HL-60 (cell line): Measurements from ENCODE around the gene TSC22D1.

ENCODE experiments used
- DNase-seq, 2 experiments: peaks; one replicate each; pipeline ENCODE4 v3.0.0-alpha.2; 2010 to 2020; ENCODE audit warnings: low read depth in 1 of 2, low spot score in 1 of 2
- H3K27ac ChIP-seq: fragments of 250-450 bp; sonication (Bioruptor Pico); replicated peaks from 2 replicates; pipeline ENCODE4 v1.5.1; 2020; ENCODE audit warnings: mild to moderate bottlenecking, moderate library complexity
- H3K27me3 ChIP-seq: fragments of 250-450 bp; sonication (Bioruptor Pico); 2 replicates; pipeline ENCODE4 v1.5.1; 2021; ENCODE audit warnings: mild to moderate bottlenecking, moderate library complexity; ENCODE audit not compliant: insufficient read depth, poor library complexity, severe bottlenecking
- H3K4me3 ChIP-seq: replicated peaks from 2 replicates; pipeline ENCODE4 v1.5.1; 2011; ENCODE audit warnings: mild to moderate bottlenecking, control low read depth, low read length; ENCODE audit not compliant: insufficient read depth
- CTCF ChIP-seq: IDR thresholded peaks from one replicate; pipeline ENCODE4 v1.5.1; 2011; ENCODE audit warnings: low read length, control low read depth, inconsistent platforms; ENCODE audit not compliant: insufficient read depth
- GABPA ChIP-seq: IDR thresholded peaks from 2 replicates; pipeline ENCODE4 v1.6.1; 2012; ENCODE audit warnings: low read depth
- POLR2AphosphoS5 ChIP-seq: IDR thresholded peaks from 2 replicates; pipeline ENCODE4 v1.6.1; 2012; ENCODE audit warnings: low read depth
- REST ChIP-seq: IDR thresholded peaks from 2 replicates; pipeline ENCODE4 v1.6.1; 2012; ENCODE audit warnings: low read depth; ENCODE audit not compliant: insufficient replicate concordance
- SPI1 ChIP-seq: IDR thresholded peaks from 2 replicates; pipeline ENCODE4 v1.6.1; 2012; ENCODE audit warnings: low read depth, mild to moderate bottlenecking, borderline replicate concordance

The TSC22D1 gene

GRCh38 chr13:44617648-44618047 lies 41.5 kb upstream of the TSC22D1 start:
- H3K27me3 ChIP-seq: peaks cover 2% of the 10 kb centered on the region
- no peak overlapping the region for H3K4me3 ChIP-seq
- DNase-seq: no peak
- TF ChIP-seq SPI1: no peak
- TF ChIP-seq POLR2AphosphoS5: no peak
- TF ChIP-seq GABPA: no peak
- TF ChIP-seq REST: no peak
- no peak for TF ChIP-seq CTCF
- no peak overlapping the region for H3K27ac ChIP-seq

- no peak for DNase-seq
- no peak overlapping the region for H3K27ac ChIP-seq
- TF ChIP-seq CTCF: no peak
- H3K27me3 ChIP-seq: peaks cover 2% of the 10 kb centered on the region
- H3K4me3 ChIP-seq: no peak overlapping the region
Measured at GRCh38 chr13:44609137-44609536, 33.0 kb upstream of the TSC22D1 start.

GRCh38 chr13:44605721-44606120 lies 29.6 kb upstream of the TSC22D1 start:
- TF ChIP-seq GABPA (no peak), SPI1 (no peak), REST (no peak), POLR2AphosphoS5 (no peak), CTCF (no peak)

GRCh38 chr13:44605275-44605674 lies 29.1 kb upstream of the TSC22D1 start:
- H3K4me3 ChIP-seq: no peak overlapping the region
- no peak for TF ChIP-seq GABPA
- TF ChIP-seq REST: no peak
- TF ChIP-seq POLR2AphosphoS5: no peak
- no peak for TF ChIP-seq CTCF
- no peak for TF ChIP-seq SPI1
- peaks cover 2% of the 10 kb centered on the region for H3K27me3 ChIP-seq
- no peak overlapping the region for H3K27ac ChIP-seq
- no peak for DNase-seq

More at GRCh38 chr13:44605721-44606120, 29.6 kb upstream of the TSC22D1 start:
- Histone ChIP-seq H3K27ac (no peak overlapping the region), H3K27me3 (peaks cover 2% of the 10 kb centered on the region), H3K4me3 (no peak overlapping the region)
- no peak for DNase-seq
